KMS-11 (cell line): ENCODE results near the gene PTPA.
A peak's percentile ranks its signal among the peaks of the same experiment; 100 is the strongest.

Source experiments
- H2AFZ ChIP-seq: fragments of 200-600 bp; sonication (generic); 2 replicates; pipeline ENCODE4 v1.6.1; 2016; ENCODE audit warnings: antibody characterized with exemption, mixed run types, low read depth
- H3K27ac ChIP-seq: fragments of 200-600 bp; sonication (generic); 2 replicates; pipeline ENCODE4 v1.6.1; 2016; ENCODE audit warnings: mild to moderate bottlenecking, mixed run types
- H3K27me3 ChIP-seq: fragments of 200-600 bp; sonication (generic); 2 replicates; pipeline ENCODE4 v1.6.1; 2017; ENCODE audit warnings: mild to moderate bottlenecking, low read depth, mixed run types, moderate library complexity; ENCODE audit not compliant: insufficient read depth
- H3K36me3 ChIP-seq: fragments of 200-600 bp; sonication (generic); 2 replicates; pipeline ENCODE4 v1.6.1; 2017; ENCODE audit warnings: mild to moderate bottlenecking, mixed run types; ENCODE audit not compliant: insufficient read depth
- H3K4me1 ChIP-seq: fragments of 200-600 bp; sonication (generic); 2 replicates; pipeline ENCODE4 v1.6.1; 2016; ENCODE audit warnings: mild to moderate bottlenecking, low read depth, mixed run types; ENCODE audit not compliant: poor library complexity, severe bottlenecking
- H3K4me2 ChIP-seq: fragments of 200-600 bp; sonication (generic); 2 replicates; pipeline ENCODE4 v1.7.0; 2016; ENCODE audit warnings: mild to moderate bottlenecking, mixed run types
- H3K4me3 ChIP-seq: fragments of 200-600 bp; sonication (generic); IDR thresholded peaks from 2 replicates; pipeline ENCODE4 v1.6.1; 2017; ENCODE audit warnings: low read depth, low read length, mixed read lengths; ENCODE audit not compliant: insufficient read depth
- H3K79me2 ChIP-seq: fragments of 200-600 bp; sonication (generic); 2 replicates; pipeline ENCODE4 v1.6.1; 2016; ENCODE audit warnings: low read depth, mixed run types; ENCODE audit not compliant: insufficient read depth
- H3K9ac ChIP-seq: fragments of 200-600 bp; sonication (generic); 2 replicates; pipeline ENCODE4 v1.6.1; 2016; ENCODE audit warnings: mild to moderate bottlenecking, mixed run types
- H4K20me1 ChIP-seq: fragments of 200-600 bp; sonication (generic); 2 replicates; pipeline ENCODE4 v1.6.1; 2016; ENCODE audit warnings: mild to moderate bottlenecking, mixed run types; ENCODE audit not compliant: insufficient read depth
- CTCF ChIP-seq: fragments of 200-600 bp; sonication (generic); conservative IDR thresholded peaks from 2 replicates; pipeline ENCODE4 v1.6.1; 2017; ENCODE audit warnings: low read depth, mild to moderate bottlenecking, antibody characterized with exemption, low read length, moderate library complexity, mixed read lengths

Gene PTPA

GRCh38 chr9:129177443-129177790 lies 66.2 kb downstream of the PTPA start:
- Histone ChIP-seq H4K20me1 (no peaks in the 10 kb centered on the region), H3K27ac (peak overlapping the region; percentile 48; the same call in 1 of the 2 replicates), H2AFZ (no peak overlapping the region), H3K79me2 (peaks cover 12% of the 10 kb centered on the region), H3K4me2 (peak overlapping the region; percentile 35; the same call in 1 of the 2 replicates), H3K4me3 (no peak overlapping the region), H3K9ac (peak overlapping the region; percentile 76), H3K27me3 (no peaks in the 10 kb centered on the region), H3K4me1 (peaks cover 14% of the 10 kb centered on the region), H3K36me3 (no peaks in the 10 kb centered on the region)
- no peak for TF ChIP-seq CTCF

GRCh38 chr9:129177791-129178567 lies 66.8 kb downstream of the PTPA start, which contains the start of gene IER5L:
IER5L (minus strand) TSS chr9:129178261; CDS start chr9:129178052, 209 bp downstream.
- peak within 1 kb of the TSS; percentile 76 for H3K9ac ChIP-seq
- H2AFZ ChIP-seq = peak within 1 kb of the TSS; percentile 67

GRCh38 chr9:129178568-129179382 lies 67.6 kb downstream of the PTPA start:
- peaks cover 12% of the 10 kb centered on the region for H3K79me2 ChIP-seq
- H3K4me1 ChIP-seq = peaks cover 15% of the 10 kb centered on the region
- no peaks in the 10 kb centered on the region for H3K27me3 ChIP-seq
- H3K4me3 ChIP-seq = no peak overlapping the region
- peak overlapping the region; percentile 76 for H3K4me2 ChIP-seq
- 0 out of 2 replicates have a peak overlapping the region, but pooled peaks have one; percentile 12 for H3K9ac ChIP-seq
- no peaks in the 10 kb centered on the region for H4K20me1 ChIP-seq
- H3K36me3 ChIP-seq = no peaks in the 10 kb centered on the region
- peak overlapping the region; percentile 67 for H2AFZ ChIP-seq
- no peak for TF ChIP-seq CTCF
- no peak overlapping the region for H3K27ac ChIP-seq

More at GRCh38 chr9:129177791-129178567, 66.8 kb downstream of the PTPA start, which contains the start of gene IER5L:
- Histone ChIP-seq H3K4me1 (peaks cover 14% of the 10 kb centered on the region), H3K36me3 (no peaks in the 10 kb centered on the region), H4K20me1 (no peaks in the 10 kb centered on the region), H3K27me3 (no peaks in the 10 kb centered on the region), H3K4me2 (peak within 1 kb of the TSS; percentile 77), H3K79me2 (peaks cover 12% of the 10 kb centered on the region), H3K4me3 (no peak within 1 kb of the TSS), H3K27ac (peak within 1 kb of the TSS; percentile 48)
- no peak for TF ChIP-seq CTCF

GRCh38 chr9:129181246-129181645 lies 70.0 kb downstream of the PTPA start:
- Histone ChIP-seq H4K20me1 (no peaks in the 10 kb centered on the region), H3K4me1 (peaks cover 14% of the 10 kb centered on the region), H3K27me3 (no peaks in the 10 kb centered on the region), H3K27ac (no peak overlapping the region), H3K79me2 (peaks cover 10% of the 10 kb centered on the region), H3K36me3 (no peaks in the 10 kb centered on the region), H3K4me2 (no peak overlapping the region), H3K9ac (no peak overlapping the region), H2AFZ (no peak overlapping the region), H3K4me3 (no peak overlapping the region)
- TF ChIP-seq CTCF = no peak
